HG03442 (cell line): ENCODE data around the gene LYSMD3.

Experiments
- ATAC-seq: cut with Tn5 transposase; IDR thresholded peaks from one replicate; pipeline ENCODE4 v1.9.1; 2021; ENCODE audit warnings: mild to moderate bottlenecking, moderate library complexity; ENCODE audit not compliant: unreplicated experiment

The LYSMD3 gene

GRCh38 chr5:90483206-90483605 lies 46.2 kb downstream of the LYSMD3 start:
- ATAC-seq = no peak

- ATAC-seq = no peak
Measured at GRCh38 chr5:90480699-90481098, 48.7 kb downstream of the LYSMD3 start.

- ATAC-seq = no peak
Measured at GRCh38 chr5:90479611-90480385, 49.6 kb downstream of the LYSMD3 start.

GRCh38 chr5:90477621-90478215 lies 51.7 kb downstream of the LYSMD3 start:
- no peak for ATAC-seq

- ATAC-seq = no peak
Measured at GRCh38 chr5:90477073-90477472, 52.3 kb downstream of the LYSMD3 start.

- ATAC-seq = no peak
Measured at GRCh38 chr5:90476391-90476790, 53.0 kb downstream of the LYSMD3 start.

- ATAC-seq = no peak
Measured at GRCh38 chr5:90475436-90475980, 53.9 kb downstream of the LYSMD3 start.

- ATAC-seq = peak; percentile 82
Measured at GRCh38 chr5:90474235-90475107, 54.9 kb downstream of the LYSMD3 start, which contains the start of the genes MBLAC2 and POLR3G. Gene MBLAC2 (minus strand): TSS chr5:90474771. CDS start chr5:90474292, 479 bp downstream. Gene POLR3G (plus strand): TSS chr5:90474864. CDS start chr5:90485568, 10,704 bp downstream.

GRCh38 chr5:90473396-90474234 lies 55.8 kb downstream of the LYSMD3 start:
- peak; percentile 2 for ATAC-seq

- no peak for ATAC-seq
Measured at GRCh38 chr5:90472783-90473395, 56.5 kb downstream of the LYSMD3 start.
